Neural cell (in vitro differentiated cells): ENCODE data around the gene NELL2. TPM values are rescaled to one million over a fixed set of nuclear protein-coding genes. Genes with fewer than 3 reads are reported as not detected.
A peak's percentile ranks its signal among the peaks of the same experiment; 100 is the strongest.

ENCODE experiments used
- H2AFZ ChIP-seq: fragments of 200-600, 300-800 bp; sonication (generic), shearing (Covaris generic); 2 replicates; pipeline ENCODE4 v1.6.0; 2014; ENCODE audit warnings: low read depth, mild to moderate bottlenecking, antibody characterized with exemption, low read length, moderate library complexity
- H3F3A ChIP-seq: fragments of 200-600 bp; shearing (Covaris generic); 2 replicates; pipeline ENCODE4 v1.6.1; 2016; ENCODE audit warnings: mild to moderate bottlenecking, moderate library complexity, mixed read lengths, antibody characterized with exemption, low read length; ENCODE audit not compliant: insufficient read depth, poor library complexity, severe bottlenecking
- H3K27ac ChIP-seq: fragments of 200-600, 300-800 bp; sonication (generic), shearing (Covaris generic); 2 replicates; pipeline ENCODE4 v1.5.1; 2014; ENCODE audit warnings: mild to moderate bottlenecking, low read length, moderate library complexity
- H3K27me3 ChIP-seq: fragments of 300-800, 200-600 bp; sonication (generic), shearing (Covaris generic); 2 replicates; pipeline ENCODE4 v1.6.0; 2014; ENCODE audit warnings: mild to moderate bottlenecking, low read depth, low read length, moderate library complexity; ENCODE audit not compliant: insufficient read depth
- H3K36me3 ChIP-seq: fragments of 300-800, 200-600 bp; sonication (generic), shearing (Covaris generic); 2 replicates; pipeline ENCODE4 v1.5.1; 2014; ENCODE audit warnings: mild to moderate bottlenecking, antibody characterized with exemption, low read length, moderate library complexity; ENCODE audit not compliant: insufficient read depth
- H3K4me2 ChIP-seq: fragments of 300-800, 200-600 bp; sonication (generic), shearing (Covaris generic); 2 replicates; pipeline ENCODE4 v1.6.0; 2014; ENCODE audit warnings: mild to moderate bottlenecking, low read length
- H3K4me3 ChIP-seq: fragments of 300-800, 200-600 bp; sonication (generic), shearing (Covaris generic); 2 replicates; pipeline ENCODE4 v1.5.1; 2014; ENCODE audit warnings: mild to moderate bottlenecking, low read length, moderate library complexity
- H3K79me2 ChIP-seq: fragments of 200-600 bp; shearing (Covaris generic); replicated peaks from 2 replicates; pipeline ENCODE4 v1.6.0; 2014; ENCODE audit warnings: mild to moderate bottlenecking, low read length, moderate library complexity; ENCODE audit not compliant: insufficient read depth
- H3K9ac ChIP-seq: fragments of 300-800, 200-600 bp; sonication (generic), shearing (Covaris generic); 2 replicates; pipeline ENCODE4 v1.6.1; 2016; ENCODE audit warnings: mild to moderate bottlenecking, low read length, mixed read lengths
- H3K9me2 ChIP-seq: fragments of 200-600 bp; shearing (Covaris generic); 2 replicates; pipeline ENCODE4 v1.6.1; 2016; ENCODE audit warnings: mild to moderate bottlenecking, low read length, mixed read lengths; ENCODE audit not compliant: insufficient read depth
- H3K9me3 ChIP-seq: fragments of 200-600, 300-800 bp; sonication (generic), shearing (Covaris generic); 2 replicates; pipeline ENCODE4 v1.6.1; 2016; ENCODE audit warnings: mild to moderate bottlenecking, mixed run types, low read length, moderate library complexity, mixed read lengths
- H4K20me1 ChIP-seq: fragments of 200-600 bp; shearing (Covaris generic); 2 replicates; pipeline ENCODE4 v1.6.1; 2016; ENCODE audit warnings: mild to moderate bottlenecking, mixed run types; ENCODE audit not compliant: insufficient read depth
- EP300 ChIP-seq: fragments of 450-650 bp; conservative IDR thresholded peaks from 2 replicates; pipeline ENCODE4 v1.6.1; 2014; ENCODE audit warnings: antibody characterized with exemption, mild to moderate bottlenecking, moderate library complexity; ENCODE audit not compliant: poor library complexity, severe bottlenecking
- EZH2 ChIP-seq: fragments of 200-600, 300-800 bp; shearing (Covaris generic), sonication (generic); IDR thresholded peaks from 2 replicates; pipeline ENCODE4 v1.6.1; 2014; ENCODE audit warnings: antibody characterized with exemption, low read length, borderline replicate concordance, mild to moderate bottlenecking; ENCODE audit not compliant: insufficient read depth, poor library complexity, severe bottlenecking
- MXI1 ChIP-seq: fragments of 450-650 bp; conservative IDR thresholded peaks from 2 replicates; pipeline ENCODE4 v1.6.1; 2014; ENCODE audit warnings: antibody characterized with exemption, mild to moderate bottlenecking; ENCODE audit not compliant: poor library complexity, severe bottlenecking
- POLR2AphosphoS5 ChIP-seq: IDR thresholded peaks from 2 replicates; pipeline ENCODE4 v1.6.1; 2012
- RAD21 ChIP-seq: fragments of 450-650 bp; conservative IDR thresholded peaks from 2 replicates; pipeline ENCODE4 v1.6.1; 2014; ENCODE audit warnings: antibody characterized with exemption, mild to moderate bottlenecking, moderate library complexity
- REST ChIP-seq: IDR thresholded peaks from 2 replicates; pipeline ENCODE4 v1.6.1; 2012; ENCODE audit warnings: borderline replicate concordance
- SMC3 ChIP-seq: fragments of 450-650 bp; conservative IDR thresholded peaks from 2 replicates; pipeline ENCODE4 v1.6.1; 2014; ENCODE audit warnings: antibody characterized with exemption, mild to moderate bottlenecking, moderate library complexity; ENCODE audit not compliant: poor library complexity
- TAF1 ChIP-seq: IDR thresholded peaks from 2 replicates; pipeline ENCODE4 v1.6.1; 2012; ENCODE audit warnings: low read depth
- polyA plus RNA-seq: library from polyadenylated mRNA; depleted of rRNA; stranded (reverse); fragments of >200 nt; gene quantifications from 2 replicates; pipeline ENCODE4 v1.2.3, GENCODE V29; 2014
- TF ChIP-seq, protein P1 (sequence below): fragments of 450-650 bp; IDR thresholded peaks from 2 replicates; pipeline ENCODE4 v1.5.1; 2014; ENCODE audit warnings: antibody characterized with exemption, mild to moderate bottlenecking, moderate library complexity; ENCODE audit not compliant: poor library complexity, severe bottlenecking

The NELL2 gene
- polyA plus RNA-seq, 1 donor from 2014 or later, result 41.8 TPM

- no peaks in the 10 kb centered on the region for H3K79me2 ChIP-seq
- no peaks in the 10 kb centered on the region for H3K27me3 ChIP-seq
- H3K9me3 ChIP-seq, result no peaks in the 10 kb centered on the region
- no peak overlapping the region for H3K27ac ChIP-seq
- H3K36me3 ChIP-seq, result no peaks in the 10 kb centered on the region
- TF ChIP-seq TAF1 (no peak), REST (no peak), EZH2 (no peak), POLR2AphosphoS5 (no peak)
- TF ChIP-seq, protein P1, sequence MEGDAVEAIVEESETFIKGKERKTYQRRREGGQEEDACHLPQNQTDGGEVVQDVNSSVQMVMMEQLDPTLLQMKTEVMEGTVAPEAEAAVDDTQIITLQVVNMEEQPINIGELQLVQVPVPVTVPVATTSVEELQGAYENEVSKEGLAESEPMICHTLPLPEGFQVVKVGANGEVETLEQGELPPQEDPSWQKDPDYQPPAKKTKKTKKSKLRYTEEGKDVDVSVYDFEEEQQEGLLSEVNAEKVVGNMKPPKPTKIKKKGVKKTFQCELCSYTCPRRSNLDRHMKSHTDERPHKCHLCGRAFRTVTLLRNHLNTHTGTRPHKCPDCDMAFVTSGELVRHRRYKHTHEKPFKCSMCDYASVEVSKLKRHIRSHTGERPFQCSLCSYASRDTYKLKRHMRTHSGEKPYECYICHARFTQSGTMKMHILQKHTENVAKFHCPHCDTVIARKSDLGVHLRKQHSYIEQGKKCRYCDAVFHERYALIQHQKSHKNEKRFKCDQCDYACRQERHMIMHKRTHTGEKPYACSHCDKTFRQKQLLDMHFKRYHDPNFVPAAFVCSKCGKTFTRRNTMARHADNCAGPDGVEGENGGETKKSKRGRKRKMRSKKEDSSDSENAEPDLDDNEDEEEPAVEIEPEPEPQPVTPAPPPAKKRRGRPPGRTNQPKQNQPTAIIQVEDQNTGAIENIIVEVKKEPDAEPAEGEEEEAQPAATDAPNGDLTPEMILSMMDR, result no peak
- no peaks in the 10 kb centered on the region for H3K9me2 ChIP-seq
- H3F3A ChIP-seq, result no peaks in the 10 kb centered on the region
- no peak overlapping the region for H3K9ac ChIP-seq
- H4K20me1 ChIP-seq, result no peaks in the 10 kb centered on the region
- no peak overlapping the region for H2AFZ ChIP-seq
- no peak overlapping the region for H3K4me3 ChIP-seq
- H3K4me2 ChIP-seq, result no peak overlapping the region
These were observed 166.9 kb downstream of the NELL2 start for GRCh38 chr12:44709166-44709565.

DNA sequence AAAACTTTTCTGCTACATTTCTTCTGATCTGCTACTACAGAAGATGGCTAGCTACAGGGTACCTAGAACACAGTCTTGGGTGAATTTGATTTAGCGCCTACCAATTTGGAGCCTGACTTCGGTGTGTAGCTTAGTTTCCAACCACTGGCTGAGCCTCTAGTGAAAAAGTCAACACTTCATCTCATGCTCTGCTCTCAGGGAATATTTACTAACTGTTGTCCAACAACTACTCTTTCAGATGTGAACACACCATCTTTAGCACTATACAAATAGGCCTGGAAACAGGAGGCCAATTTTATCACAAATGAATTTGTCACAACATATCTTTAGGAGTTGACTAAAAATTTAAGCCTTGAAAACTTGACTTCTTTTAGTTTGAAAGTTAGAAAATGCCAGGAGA lies 167.9 kb downstream of the NELL2 start:
- H3K27me3 ChIP-seq, result no peaks in the 10 kb centered on the region
- no peaks in the 10 kb centered on the region for H3K9me2 ChIP-seq
- no peak overlapping the region for H3K4me3 ChIP-seq
- H3K9me3 ChIP-seq, result no peaks in the 10 kb centered on the region
- no peak overlapping the region for H3K9ac ChIP-seq
- no peak overlapping the region for H2AFZ ChIP-seq
- H3K79me2 ChIP-seq, result no peaks in the 10 kb centered on the region
- no peaks in the 10 kb centered on the region for H4K20me1 ChIP-seq
- H3F3A ChIP-seq, result no peaks in the 10 kb centered on the region
- no peak overlapping the region for H3K27ac ChIP-seq
- TF ChIP-seq MXI1, result no peak
- H3K4me2 ChIP-seq, result no peak overlapping the region
- H3K36me3 ChIP-seq, result no peaks in the 10 kb centered on the region

DNA sequence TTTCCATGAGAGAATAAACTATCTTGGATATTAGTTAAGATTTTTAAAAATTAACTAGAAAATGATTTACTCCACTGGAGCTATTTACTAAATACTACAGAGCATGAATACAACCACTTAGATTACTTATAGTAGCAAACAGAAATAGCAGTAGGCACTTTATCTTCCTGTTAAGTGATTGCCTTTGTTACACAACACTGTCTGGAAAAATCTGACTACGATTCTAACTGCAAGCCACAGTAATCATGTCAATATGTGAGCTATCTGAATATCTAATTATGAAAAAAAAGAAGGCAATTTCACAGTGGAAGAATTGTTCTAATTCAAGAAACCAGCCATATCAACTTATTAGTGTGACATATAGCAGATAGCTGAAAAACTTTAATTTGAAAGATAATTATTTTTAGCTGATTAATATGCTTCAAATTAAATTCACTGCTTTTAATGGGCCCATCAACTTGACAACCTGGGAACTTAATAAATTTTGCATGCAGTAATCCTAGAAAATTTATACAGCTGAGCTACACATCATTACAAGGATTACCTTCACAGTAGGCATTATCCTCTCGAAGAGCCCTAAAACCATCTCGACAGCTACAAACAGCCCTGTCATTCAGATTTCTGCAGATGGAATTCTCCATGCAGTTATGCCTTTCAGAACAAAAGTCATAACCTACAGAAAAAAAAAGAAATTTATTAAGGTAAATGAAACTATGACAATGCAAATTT lies 172.8 kb downstream of the NELL2 start:
- no peaks in the 10 kb centered on the region for H3K36me3 ChIP-seq
- no peak overlapping the region for H2AFZ ChIP-seq
- H3K4me2 ChIP-seq, result no peak overlapping the region
- no peaks in the 10 kb centered on the region for H3K9me2 ChIP-seq
- no peak overlapping the region for H3K4me3 ChIP-seq
- TF ChIP-seq REST (peak; percentile 56), POLR2AphosphoS5 (peak; percentile 77), RAD21 (no peak), EZH2 (no peak), EP300 (peak; percentile 87), MXI1 (no peak), TAF1 (no peak), SMC3 (no peak)
- TF ChIP-seq, protein P1, result no peak
- H3K27me3 ChIP-seq, result no peaks in the 10 kb centered on the region
- H4K20me1 ChIP-seq, result no peaks in the 10 kb centered on the region
- peak overlapping the region; percentile 7 for H3K27ac ChIP-seq
- H3K79me2 ChIP-seq, result no peaks in the 10 kb centered on the region
- H3K9ac ChIP-seq, result no peak overlapping the region
- H3K9me3 ChIP-seq, result no peaks in the 10 kb centered on the region
- H3F3A ChIP-seq, result no peaks in the 10 kb centered on the region
